ENCODE data around the gene WRNIP1. TPM values are rescaled to one million over a fixed set of nuclear protein-coding genes. Genes with fewer than 3 reads are reported as not detected.
A peak's percentile ranks its signal among the peaks of the same experiment; 100 is the strongest.

WRNIP1 gene
- total and polyA plus RNA-seq, 2 of the 8 experiments (the other 6 are each of a cell fraction or from before 2014, with no cell fraction given), result 38.2 to 39.2 TPM

DNA sequence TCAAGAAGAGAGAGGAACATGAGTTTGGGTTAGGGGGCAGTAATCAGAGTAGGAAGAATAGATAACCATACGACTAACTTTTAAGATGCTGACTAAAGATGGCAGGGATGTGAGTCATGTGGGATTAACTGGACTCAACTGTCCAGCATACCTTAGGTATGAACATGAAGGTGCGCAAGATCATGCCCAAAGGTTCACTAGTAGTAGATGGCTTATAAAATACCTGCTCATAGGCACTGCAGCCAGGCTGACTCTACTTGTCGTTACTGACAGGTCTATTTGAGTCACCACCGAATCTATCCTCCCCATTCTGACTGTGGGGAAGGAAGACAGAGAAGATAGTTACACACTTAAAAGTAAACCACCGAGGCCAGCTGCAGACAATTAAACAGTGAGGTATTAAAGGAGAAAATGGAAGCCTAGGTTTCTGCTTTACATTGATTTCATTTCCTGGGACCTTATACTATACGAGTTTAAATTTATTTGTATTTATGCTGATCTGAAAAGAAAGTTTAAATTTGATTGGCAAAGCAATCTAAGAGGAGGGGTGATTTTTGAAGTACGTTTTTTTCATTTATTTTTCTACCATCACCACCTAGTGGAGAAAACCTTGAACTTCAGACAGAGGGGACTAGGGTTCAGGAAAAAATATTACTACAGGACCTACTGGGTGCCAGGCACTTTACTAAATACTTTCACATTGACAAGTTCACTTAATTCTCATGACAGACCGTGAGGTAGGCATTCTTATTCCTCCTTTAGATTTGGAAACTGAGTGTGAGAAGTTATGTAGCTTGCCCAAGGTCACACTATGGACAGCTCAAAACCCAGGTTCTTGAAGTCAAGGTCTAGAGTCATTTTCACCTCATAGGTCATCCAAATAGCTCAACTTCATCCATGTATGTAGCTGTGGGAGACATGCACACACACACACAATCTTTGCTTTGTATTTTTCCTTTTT is 4.0 kb upstream of the WRNIP1 start:
- H3K4me2 ChIP-seq (ENCODE audit: insufficient read depth in 1 of 2, low read depth in 2 of 2, low read length in 2 of 2), result no peak overlapping the region
- H3K23me2 ChIP-seq (ENCODE audit: low read depth, low read length), result peaks cover 7% of the 10 kb centered on the region
- H3K18ac ChIP-seq (ENCODE audit: extremely low read depth, low read length), result no peak overlapping the region
- no peak overlapping the region for H4K91ac ChIP-seq (replicated peaks; ENCODE audit: insufficient read length, low read length)
- H3K9me3 ChIP-seq (ENCODE audit: insufficient read depth in 2 of 2, low read depth in 1 of 2, low read length in 1 of 2), result no peaks in the 10 kb centered on the region
- ChIA-PET POLR2A (ENCODE audit: partially characterized antibody) (no interaction called here), CTCF (ENCODE audit: partially characterized antibody) (interaction anchor here (0.7 to 9.0 kb wide), 11 partner anchors 8 to 291 kb away, joined by 3 to 163 read pairs (median 4); partner anchors contain the start of gene MYLK4)
- H2AFZ ChIP-seq (ENCODE audit: low read length), result no peak overlapping the region
- H4K8ac ChIP-seq (ENCODE audit: extremely low read depth, insufficient read depth, low read length), result no peak overlapping the region
- no peak overlapping the region for H4K5ac ChIP-seq (ENCODE audit: insufficient read length, low read depth, low read length)
- H2BK5ac ChIP-seq (ENCODE audit: low read depth, low read length), result no peak overlapping the region
- no peak overlapping the region for H3K56ac ChIP-seq (replicated peaks; ENCODE audit: insufficient read length, low read depth, low read length)
- no peak overlapping the region for H2BK12ac ChIP-seq (ENCODE audit: low read depth, low read length)
- H3K27ac ChIP-seq (ENCODE audit: low read depth, low read length), result no peak overlapping the region
- H3K79me1 ChIP-seq (ENCODE audit: low read depth, low read length), result peaks cover under 1% of the 10 kb centered on the region; the same call in 1 of the 2 replicates
- FAIRE-seq (no peak), DNase-seq (ENCODE audit: low read depth in 1 of 2, low spot score in 2 of 2) (no peak)
- no peaks in the 10 kb centered on the region for H3K27me3 ChIP-seq (replicated peaks in 1 of 4; ENCODE audit: control insufficient read depth in 3 of 4, extremely low read depth in 1 of 4, insufficient read depth in 3 of 4, low read length in 3 of 4)
- no peaks in the 10 kb centered on the region for H3K36me3 ChIP-seq (ENCODE audit: control insufficient read depth in 2 of 4, insufficient read depth in 4 of 4, low read length in 3 of 4)
- H3K4ac ChIP-seq (replicated peaks; ENCODE audit: insufficient read length, low read depth, low read length), result no peak overlapping the region
- H3K23ac ChIP-seq (ENCODE audit: insufficient read length), result no peak overlapping the region
- WGBS, 2 experiments (ENCODE audit: extremely low coverage in 1 of 2, insufficient coverage in 1 of 2, insufficient read length in 1 of 2, insufficient replicate concordance in 2 of 2, low coverage in 1 of 2, low lambda C conversion rate in 2 of 2, missing lambda C conversion rate in 1 of 2), result 74% methylated on average over 8 of the region's 8 CpGs; no CpG with 5 or more reads in 1 of the 2 experiments
- no peak overlapping the region for H2BK120ac ChIP-seq (replicated peaks; ENCODE audit: low read depth, low read length)
- H2BK15ac ChIP-seq (ENCODE audit: low read length), result no peak overlapping the region
- no peak overlapping the region for H2BK20ac ChIP-seq (ENCODE audit: low read length)
- H3K4me1 ChIP-seq (replicated peaks in 1 of 4; ENCODE audit: control insufficient read depth in 3 of 4, insufficient read depth in 4 of 4, low read length in 3 of 4), result no peaks in the 10 kb centered on the region
- peaks cover under 1 to 3% of the 10 kb centered on the region in 2 experiments; a peak in 2 of 4 replicates for H3K79me2 ChIP-seq (ENCODE audit: control insufficient read depth in 1 of 2, insufficient read depth in 2 of 2, low read length in 2 of 2)
- no peak overlapping the region for H2AK5ac ChIP-seq (ENCODE audit: low read depth, low read length)
- no peak overlapping the region for H3K9ac ChIP-seq (replicated peaks in 1 of 4; ENCODE audit: extremely low read depth in 1 of 4, low read depth in 3 of 4, low read length in 3 of 4)
- peaks cover under 1% of the 10 kb centered on the region in 2 experiments for H4K20me1 ChIP-seq (replicated peaks in 1 of 2; ENCODE audit: control insufficient read depth in 1 of 2, insufficient read depth in 2 of 2, low read length in 2 of 2)
- no peak overlapping the region for H3K14ac ChIP-seq (ENCODE audit: insufficient read length)
- H3K4me3 ChIP-seq (ENCODE audit: extremely low read depth in 1 of 4, insufficient read depth in 2 of 4, low read depth in 3 of 4, low read length in 4 of 4), result no peak overlapping the region
- TF ChIP-seq SIRT6 (IDR thresholded peaks at IDR 0.05; ENCODE audit: low read length), result no peak
- TF ChIP-seq POLR2A (IDR thresholded peaks at IDR 0.05; ENCODE audit: control extremely low read depth in 1 of 2, low read depth in 2 of 2, low read length in 2 of 2), result no peak
- TF ChIP-seq, protein P1, sequence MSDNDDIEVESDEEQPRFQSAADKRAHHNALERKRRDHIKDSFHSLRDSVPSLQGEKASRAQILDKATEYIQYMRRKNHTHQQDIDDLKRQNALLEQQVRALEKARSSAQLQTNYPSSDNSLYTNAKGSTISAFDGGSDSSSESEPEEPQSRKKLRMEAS (IDR thresholded peaks at IDR 0.05), result no peak
- no peak for TF ChIP-seq GTF2F1 (IDR thresholded peaks at IDR 0.05; ENCODE audit: borderline replicate concordance, low read depth, low read length)
- no peak for TF ChIP-seq SP2 (IDR thresholded peaks at IDR 0.05; ENCODE audit: low read length)
- TF ChIP-seq SP4 (IDR thresholded peaks at IDR 0.05; ENCODE audit: low read length), result no peak
- TF ChIP-seq RAD21 (IDR thresholded peaks at IDR 0.05 in 1 of 2, conservative IDR thresholded peaks at IDR 0.05 in 1 of 2; ENCODE audit: low read depth in 2 of 2, low read length in 2 of 2), result peak in 1 of 2 experiments; percentile 25; a peak in 2 of 4 replicates
- TF ChIP-seq, protein P2, sequence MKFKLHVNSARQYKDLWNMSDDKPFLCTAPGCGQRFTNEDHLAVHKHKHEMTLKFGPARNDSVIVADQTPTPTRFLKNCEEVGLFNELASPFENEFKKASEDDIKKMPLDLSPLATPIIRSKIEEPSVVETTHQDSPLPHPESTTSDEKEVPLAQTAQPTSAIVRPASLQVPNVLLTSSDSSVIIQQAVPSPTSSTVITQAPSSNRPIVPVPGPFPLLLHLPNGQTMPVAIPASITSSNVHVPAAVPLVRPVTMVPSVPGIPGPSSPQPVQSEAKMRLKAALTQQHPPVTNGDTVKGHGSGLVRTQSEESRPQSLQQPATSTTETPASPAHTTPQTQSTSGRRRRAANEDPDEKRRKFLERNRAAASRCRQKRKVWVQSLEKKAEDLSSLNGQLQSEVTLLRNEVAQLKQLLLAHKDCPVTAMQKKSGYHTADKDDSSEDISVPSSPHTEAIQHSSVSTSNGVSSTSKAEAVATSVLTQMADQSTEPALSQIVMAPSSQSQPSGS (IDR thresholded peaks at IDR 0.05; ENCODE audit: low read length), result no peak

All from H1 (cell line).